Transverse colon (tissue), 4 donors: Measurements from ENCODE around the gene GYPB.
"Not testable (repeated sequence)": the region's sequence is repeated elsewhere in the genome, so short reads cannot be mapped to it uniquely, and the experiment has no call there.

Source experiments
- POLR2A ChIP-seq: fragments of 450-650 bp; IDR thresholded peaks from one replicate; pipeline ENCODE4 v1.6.1; 2016; ENCODE audit warnings: antibody characterized with exemption, mild to moderate bottlenecking, moderate library complexity
- POLR2AphosphoS5 ChIP-seq, 3 donors: sonication (generic); formaldehyde crosslinking; IDR thresholded peaks; one replicate each; pipeline ENCODE4 v1.6.1; 2016; ENCODE audit warnings: antibody characterized with exemption in 3 of 3
- TF ChIP-seq, protein P1 (sequence below), 5 experiments: fragments of 200-600 bp in 3 of 5; fragments of 450-650 bp in 2 of 5; sonication (generic) in 3 of 5; IDR thresholded peaks; 1 replicate in 2 of 5; 2 replicates in 3 of 5; pipeline ENCODE4 v1.5.1; 2016 to 2017; ENCODE audit warnings: antibody characterized with exemption in 5 of 5, inconsistent platforms in 3 of 5, mild to moderate bottlenecking in 2 of 5, moderate library complexity in 1 of 5

- TF ChIP-seq POLR2A; POLR2AphosphoS5 (IDR thresholded peaks at IDR 0.05): not testable (repeated sequence)
- TF ChIP-seq, protein P1, sequence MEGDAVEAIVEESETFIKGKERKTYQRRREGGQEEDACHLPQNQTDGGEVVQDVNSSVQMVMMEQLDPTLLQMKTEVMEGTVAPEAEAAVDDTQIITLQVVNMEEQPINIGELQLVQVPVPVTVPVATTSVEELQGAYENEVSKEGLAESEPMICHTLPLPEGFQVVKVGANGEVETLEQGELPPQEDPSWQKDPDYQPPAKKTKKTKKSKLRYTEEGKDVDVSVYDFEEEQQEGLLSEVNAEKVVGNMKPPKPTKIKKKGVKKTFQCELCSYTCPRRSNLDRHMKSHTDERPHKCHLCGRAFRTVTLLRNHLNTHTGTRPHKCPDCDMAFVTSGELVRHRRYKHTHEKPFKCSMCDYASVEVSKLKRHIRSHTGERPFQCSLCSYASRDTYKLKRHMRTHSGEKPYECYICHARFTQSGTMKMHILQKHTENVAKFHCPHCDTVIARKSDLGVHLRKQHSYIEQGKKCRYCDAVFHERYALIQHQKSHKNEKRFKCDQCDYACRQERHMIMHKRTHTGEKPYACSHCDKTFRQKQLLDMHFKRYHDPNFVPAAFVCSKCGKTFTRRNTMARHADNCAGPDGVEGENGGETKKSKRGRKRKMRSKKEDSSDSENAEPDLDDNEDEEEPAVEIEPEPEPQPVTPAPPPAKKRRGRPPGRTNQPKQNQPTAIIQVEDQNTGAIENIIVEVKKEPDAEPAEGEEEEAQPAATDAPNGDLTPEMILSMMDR (IDR thresholded peaks at IDR 0.05): not testable (repeated sequence)
Measured at GRCh38 chr4:143996193-143996592, 23.0 kb downstream of the GYPB start.
